ACC112 (cell line): Measurements from ENCODE around the gene BYSL.
A peak's percentile ranks its signal among the peaks of the same experiment; 100 is the strongest.

Experiments used
- H2AFZ ChIP-seq: fragments of 200-600 bp; sonication (generic); one replicate; pipeline ENCODE4 v1.6.0; 2017; ENCODE audit warnings: antibody characterized with exemption, low read length; ENCODE audit not compliant: unreplicated experiment
- H3K27ac ChIP-seq: fragments of 200-600 bp; sonication (generic); 2 replicates; pipeline ENCODE4 v1.5.1; 2014; ENCODE audit warnings: low read depth, mild to moderate bottlenecking, antibody characterized with exemption, low read length, moderate library complexity
- H3K27me3 ChIP-seq: fragments of 200-600 bp; sonication (generic); 2 replicates; pipeline ENCODE4 v1.6.1; 2014; ENCODE audit warnings: mild to moderate bottlenecking, antibody characterized with exemption, low read length, moderate library complexity, mixed read lengths; ENCODE audit not compliant: insufficient read depth
- H3K36me3 ChIP-seq: fragments of 200-600 bp; sonication (generic); 2 replicates; pipeline ENCODE4 v1.6.1; 2016; ENCODE audit warnings: mild to moderate bottlenecking, antibody characterized with exemption, low read length, moderate library complexity, mixed read lengths; ENCODE audit not compliant: insufficient read depth
- H3K4me1 ChIP-seq: fragments of 200-600 bp; sonication (generic); one replicate; pipeline ENCODE4 v1.6.1; 2016; ENCODE audit warnings: low read length, mixed read lengths; ENCODE audit not compliant: insufficient read depth, unreplicated experiment, control insufficient read depth
- H3K4me3 ChIP-seq: fragments of 200-600 bp; sonication (generic); 2 replicates; pipeline ENCODE4 v1.5.1; 2014; ENCODE audit warnings: mild to moderate bottlenecking, low read depth, low read length
- H3K79me2 ChIP-seq: fragments of 200-600 bp; sonication (generic); one replicate; pipeline ENCODE4 v1.6.0; 2016; ENCODE audit warnings: low read length; ENCODE audit not compliant: control insufficient read depth, unreplicated experiment, insufficient read depth

BYSL gene

DNA sequence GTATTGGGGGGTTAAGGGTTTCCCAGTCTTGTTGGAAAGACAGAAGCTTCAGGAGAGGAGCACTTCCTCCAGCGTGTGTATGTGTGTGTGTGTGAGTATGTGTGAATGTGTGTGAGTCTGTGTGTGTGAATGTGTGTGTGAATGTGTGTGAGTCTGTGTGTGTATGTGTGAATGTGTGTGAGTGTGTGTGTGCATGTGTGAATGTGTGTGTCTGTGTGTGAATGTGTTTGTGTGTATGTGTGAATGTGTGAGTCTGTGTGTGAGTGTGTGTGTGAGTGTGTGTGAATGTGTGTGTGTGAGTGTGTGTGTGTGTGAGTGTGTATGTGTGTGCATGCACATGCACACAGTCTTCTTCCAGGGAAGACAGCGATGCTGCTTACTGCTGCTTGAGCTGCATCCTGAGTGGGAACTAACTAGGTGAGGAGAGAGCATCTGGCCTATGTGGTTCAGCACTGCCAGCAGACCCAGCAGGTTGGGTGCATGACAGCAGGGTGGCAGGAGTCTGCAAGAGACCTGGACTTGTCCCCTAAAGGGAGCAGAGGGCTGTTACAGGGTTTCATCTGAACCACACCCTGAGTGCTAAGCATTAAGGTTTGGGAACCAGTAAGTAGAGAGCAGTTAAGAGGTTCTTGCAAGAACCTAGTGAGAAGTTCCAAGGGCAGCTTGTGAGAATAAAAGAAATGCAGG lies 43.0 kb downstream of the BYSL start:
- Histone ChIP-seq H2AFZ (no peak overlapping the region), H3K27ac (no peak overlapping the region), H3K27me3 (no peaks in the 10 kb centered on the region), H3K79me2 (peaks cover 7% of the 10 kb centered on the region), H3K4me1 (peaks cover 29% of the 10 kb centered on the region), H3K4me3 (no peak overlapping the region), H3K36me3 (no peaks in the 10 kb centered on the region)

DNA sequence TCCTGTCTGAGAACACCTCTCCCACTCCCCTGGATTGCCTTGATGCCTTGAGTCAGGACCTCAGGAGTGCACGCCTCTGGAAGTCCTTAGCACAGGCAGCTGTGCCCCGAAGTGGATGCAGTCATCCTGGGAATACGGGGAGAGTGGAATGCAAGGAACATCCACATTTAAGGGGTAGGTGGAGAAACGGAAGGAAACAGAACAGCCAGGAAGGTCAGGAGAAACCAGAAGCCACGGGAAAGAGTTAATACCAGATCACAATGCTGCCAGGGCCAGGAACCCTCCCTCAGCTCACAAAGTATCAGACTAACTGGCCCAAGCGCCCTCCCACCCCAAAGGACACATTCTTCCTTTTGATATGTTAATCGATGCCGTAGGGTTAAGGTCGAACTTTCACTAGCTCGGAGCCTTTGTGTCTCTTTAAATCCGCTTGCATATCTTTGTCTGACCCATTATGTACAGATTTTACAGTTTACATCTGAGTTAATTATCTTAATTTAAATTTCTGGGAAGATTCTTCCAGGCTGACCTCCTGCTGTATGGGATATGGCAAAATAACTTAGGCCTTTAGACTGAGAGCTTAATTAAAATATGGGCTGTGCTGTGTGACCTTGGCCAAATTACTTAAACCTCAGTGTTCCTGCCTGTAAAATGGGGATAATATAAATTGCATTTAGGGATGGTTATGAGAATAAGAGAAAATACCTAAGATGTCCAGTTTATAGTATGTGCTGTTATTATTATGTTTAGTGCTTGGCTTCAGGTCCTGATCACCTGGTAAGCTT lies 44.3 kb downstream of the BYSL start:
- Histone ChIP-seq H3K27ac (no peak overlapping the region), H3K79me2 (peaks cover 10% of the 10 kb centered on the region), H2AFZ (no peak overlapping the region), H3K4me3 (no peak overlapping the region), H3K4me1 (peaks cover 32% of the 10 kb centered on the region), H3K36me3 (no peaks in the 10 kb centered on the region), H3K27me3 (no peaks in the 10 kb centered on the region)

GRCh38 chr6:41966214-41966920 lies 45.1 kb downstream of the BYSL start:
- Histone ChIP-seq H3K27ac (peak overlapping the region; percentile 70), H3K79me2 (peaks cover 12% of the 10 kb centered on the region), H3K4me3 (no peak overlapping the region), H2AFZ (no peak overlapping the region), H3K36me3 (no peaks in the 10 kb centered on the region), H3K27me3 (no peaks in the 10 kb centered on the region), H3K4me1 (peaks cover 39% of the 10 kb centered on the region)

GRCh38 chr6:41966961-41967311 lies 45.6 kb downstream of the BYSL start:
- H3K36me3 ChIP-seq = no peaks in the 10 kb centered on the region
- no peak overlapping the region for H3K4me3 ChIP-seq
- H3K4me1 ChIP-seq = peaks cover 35% of the 10 kb centered on the region
- H3K79me2 ChIP-seq = peaks cover 12% of the 10 kb centered on the region
- H2AFZ ChIP-seq = no peak overlapping the region
- peak overlapping the region; percentile 70 for H3K27ac ChIP-seq
- no peaks in the 10 kb centered on the region for H3K27me3 ChIP-seq

DNA sequence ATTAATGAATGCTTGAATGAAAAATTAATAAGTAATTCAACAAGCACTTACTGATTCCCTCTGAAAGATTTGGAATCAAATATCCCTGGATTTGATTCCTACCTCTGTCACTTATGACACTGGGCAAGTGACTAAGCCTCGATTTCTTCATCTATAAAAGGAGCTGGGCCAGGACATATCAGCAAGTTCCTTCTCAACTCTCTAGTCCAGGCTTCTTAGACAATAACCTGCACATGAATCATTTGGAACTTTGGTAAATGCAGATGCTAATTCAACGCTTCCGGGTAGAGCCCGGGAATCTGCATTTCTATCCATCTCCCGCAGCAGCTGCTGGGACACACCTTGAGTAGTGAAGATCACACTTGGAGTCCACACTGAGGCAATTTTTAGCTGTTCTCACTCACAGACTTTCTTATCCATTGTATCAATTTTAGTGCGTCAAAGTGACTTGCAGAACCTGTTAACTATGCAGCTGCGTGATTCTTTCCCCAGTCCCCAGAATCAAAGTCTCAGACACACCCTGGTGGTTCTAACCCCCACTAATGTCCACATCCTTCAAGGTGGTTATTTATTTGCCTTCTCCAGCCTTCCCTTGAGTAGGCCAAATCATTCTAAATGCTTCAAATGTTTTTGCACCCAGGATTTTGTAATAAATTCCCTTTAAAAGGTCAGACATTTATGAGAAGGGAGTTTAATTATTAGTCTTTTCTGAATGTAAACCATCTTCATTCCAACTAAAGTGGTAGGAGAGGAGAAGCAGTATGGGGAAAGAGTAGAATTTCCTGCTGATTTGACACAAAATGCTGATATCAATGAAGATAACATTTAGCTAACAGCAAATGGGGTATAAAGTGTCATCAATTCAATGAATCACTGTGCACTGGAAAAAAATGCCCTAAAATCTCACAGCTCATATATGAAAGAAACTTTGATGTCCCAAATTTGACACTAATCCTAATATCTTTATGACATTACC lies 46.3 kb downstream of the BYSL start:
- H3K4me3 ChIP-seq = no peak overlapping the region
- no peak overlapping the region for H2AFZ ChIP-seq
- peak overlapping the region; percentile 70 for H3K27ac ChIP-seq
- H3K4me1 ChIP-seq = peaks cover 34% of the 10 kb centered on the region
- no peaks in the 10 kb centered on the region for H3K27me3 ChIP-seq
- no peaks in the 10 kb centered on the region for H3K36me3 ChIP-seq
- peaks cover 12% of the 10 kb centered on the region for H3K79me2 ChIP-seq

DNA sequence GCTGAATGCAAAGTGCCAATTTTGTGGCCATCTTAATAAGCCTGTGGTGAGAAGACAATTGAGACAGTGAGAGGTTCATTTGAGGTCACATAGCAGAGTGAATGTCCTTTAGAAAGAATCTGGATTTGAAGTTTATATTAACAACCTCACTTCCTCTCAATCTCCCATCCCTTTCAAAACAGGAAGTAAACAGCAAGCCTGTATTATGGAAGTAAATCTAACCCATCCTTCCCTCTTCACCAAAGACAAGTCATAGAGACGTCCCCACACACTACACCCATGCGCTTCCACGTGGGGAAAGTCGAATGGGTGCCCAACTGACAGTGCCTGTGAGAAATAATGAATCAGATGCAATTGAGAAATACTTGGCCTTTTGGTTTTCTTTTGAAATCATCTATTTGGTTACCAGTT lies 49.1 kb downstream of the BYSL start:
- Histone ChIP-seq H3K27ac (peak overlapping the region; percentile 59), H3K36me3 (no peaks in the 10 kb centered on the region), H3K4me1 (peaks cover 38% of the 10 kb centered on the region), H2AFZ (no peak overlapping the region), H3K27me3 (no peaks in the 10 kb centered on the region), H3K4me3 (no peak overlapping the region), H3K79me2 (peaks cover 12% of the 10 kb centered on the region)

- no peak overlapping the region for H3K4me3 ChIP-seq
- H3K36me3 ChIP-seq = no peaks in the 10 kb centered on the region
- H3K27ac ChIP-seq = no peak overlapping the region
- no peaks in the 10 kb centered on the region for H3K27me3 ChIP-seq
- H3K79me2 ChIP-seq = peaks cover 20% of the 10 kb centered on the region
- peaks cover 39% of the 10 kb centered on the region for H3K4me1 ChIP-seq
- H2AFZ ChIP-seq = no peak overlapping the region
These were observed 51.5 kb downstream of the BYSL start for GRCh38 chr6:41972826-41973225.

GRCh38 chr6:41974281-41974825 lies 53.1 kb downstream of the BYSL start:
- peaks cover 18% of the 10 kb centered on the region for H3K79me2 ChIP-seq
- H3K4me3 ChIP-seq = no peak overlapping the region
- H2AFZ ChIP-seq = no peak overlapping the region
- no peak overlapping the region for H3K27ac ChIP-seq
- no peaks in the 10 kb centered on the region for H3K27me3 ChIP-seq
- H3K36me3 ChIP-seq = no peaks in the 10 kb centered on the region
- peaks cover 36% of the 10 kb centered on the region for H3K4me1 ChIP-seq

GRCh38 chr6:41975276-41975675 lies 54.0 kb downstream of the BYSL start:
- Histone ChIP-seq H3K36me3 (no peaks in the 10 kb centered on the region), H3K4me1 (peaks cover 38% of the 10 kb centered on the region), H2AFZ (no peak overlapping the region), H3K27ac (no peak overlapping the region), H3K79me2 (peaks cover 15% of the 10 kb centered on the region), H3K4me3 (no peak overlapping the region), H3K27me3 (no peaks in the 10 kb centered on the region)
